GM18517 (cell line): ENCODE results near the gene ELMO1.

Source experiments
- ATAC-seq: cut with Tn5 transposase; IDR thresholded peaks from one replicate; pipeline ENCODE4 v1.9.1; 2021; ENCODE audit warnings: mild to moderate bottlenecking, moderate library complexity; ENCODE audit not compliant: unreplicated experiment

ELMO1 gene

GRCh38 chr7:37320140-37320847, 128.4 kb downstream of the ELMO1 start:
- ATAC-seq: no peak

DNA sequence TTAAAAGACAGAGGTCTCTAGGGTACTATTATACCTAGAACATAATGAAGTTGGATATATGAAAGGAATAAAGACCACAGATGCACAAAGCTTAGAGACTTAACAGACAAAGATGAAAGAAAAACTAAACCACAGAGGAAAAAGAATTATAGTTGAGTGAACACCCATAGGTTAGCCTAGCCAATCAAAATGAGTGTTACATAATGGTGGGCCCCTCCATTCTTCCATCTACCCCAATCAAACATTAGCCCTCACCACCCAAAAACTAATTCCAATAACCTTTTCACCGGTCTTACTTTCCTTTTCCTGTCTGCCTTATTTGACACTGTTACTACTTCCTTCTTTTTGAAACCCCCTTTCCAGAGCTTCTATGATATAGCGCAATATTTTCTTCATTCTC, 130.1 kb downstream of the ELMO1 start:
- ATAC-seq: no peak

- no peak for ATAC-seq
Observed at GRCh38 chr7:37315772-37316715, 132.6 kb downstream of the ELMO1 start.

DNA sequence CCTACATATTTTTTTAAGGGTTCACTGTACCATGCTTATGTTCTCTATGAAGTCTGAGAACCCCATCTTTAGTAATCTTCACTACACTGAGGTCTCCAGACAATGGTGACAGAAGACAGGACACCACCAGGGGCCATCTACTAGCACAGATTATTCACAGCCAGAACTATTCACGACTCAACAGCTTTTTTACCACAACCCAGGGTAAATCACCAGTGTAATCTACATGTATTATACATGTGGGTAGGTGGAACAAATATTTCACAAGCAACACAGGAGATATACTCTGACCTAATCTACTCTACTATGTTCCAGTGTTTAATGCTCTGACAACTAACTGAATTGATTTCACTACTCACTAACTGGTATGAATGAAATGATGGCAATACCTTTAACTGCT, 136.1 kb downstream of the ELMO1 start:
- no peak for ATAC-seq

GRCh38 chr7:37311355-37311754, 137.3 kb downstream of the ELMO1 start:
- ATAC-seq: no peak

- no peak for ATAC-seq
Observed at GRCh38 chr7:37310327-37311080, 138.2 kb downstream of the ELMO1 start.

DNA sequence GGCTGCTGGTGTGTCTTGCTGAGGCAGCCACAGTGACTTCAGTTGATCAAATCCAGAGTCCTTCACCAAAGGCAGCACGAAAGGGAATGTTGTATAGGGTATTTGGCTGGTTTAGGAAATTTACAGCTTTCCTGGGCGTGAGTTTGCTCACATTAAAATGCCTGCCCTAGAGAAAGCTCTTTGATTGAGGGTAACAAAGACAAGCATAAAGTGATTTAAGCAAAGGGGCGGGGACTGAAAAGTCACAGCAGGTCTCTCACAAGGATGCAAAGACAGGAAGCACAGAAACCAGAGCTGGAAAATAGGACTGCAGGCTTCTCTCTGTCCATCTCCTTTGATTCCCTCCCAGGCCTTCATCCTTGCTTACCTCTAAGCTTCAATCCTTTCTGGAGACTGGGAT, 139.2 kb downstream of the ELMO1 start:
- no peak for ATAC-seq

DNA sequence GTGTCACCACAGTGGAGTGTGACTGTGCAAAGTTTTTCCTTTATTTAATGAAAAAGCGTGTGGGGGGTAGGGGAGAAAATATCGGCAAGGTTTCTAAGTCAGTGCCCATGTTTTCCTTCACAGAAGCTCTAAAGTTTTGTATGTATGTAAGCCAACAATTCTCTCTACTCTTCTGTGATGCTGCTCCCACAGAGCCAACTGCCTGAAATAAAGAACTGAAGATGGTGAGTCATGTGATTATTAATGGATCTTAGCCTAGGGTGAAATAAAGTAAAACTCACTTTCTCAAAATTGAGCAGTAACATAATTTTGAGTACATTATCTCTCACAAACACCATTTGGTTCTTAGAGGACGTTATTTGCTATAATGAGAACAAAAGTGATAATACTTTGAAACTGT, 143.7 kb downstream of the ELMO1 start:
- no peak for ATAC-seq

DNA sequence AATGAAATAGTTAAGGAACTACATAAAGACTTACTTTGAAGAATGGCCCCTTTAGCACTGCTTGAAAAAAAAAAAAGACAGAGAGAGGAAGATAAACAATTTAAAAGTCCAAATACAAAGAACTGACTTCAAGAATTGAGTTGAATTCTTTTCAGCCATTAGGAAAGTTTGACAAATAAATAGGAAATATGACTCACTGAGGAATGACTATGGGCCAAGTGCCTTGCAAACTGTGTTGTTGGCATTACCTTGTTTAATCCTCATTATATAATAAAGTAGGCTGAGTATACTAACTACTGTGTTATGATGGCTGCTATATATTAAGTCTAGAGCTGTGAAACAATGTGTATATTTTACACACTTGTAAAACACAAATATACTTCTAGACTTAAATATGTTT, 151.1 kb downstream of the ELMO1 start:
- no peak for ATAC-seq

DNA sequence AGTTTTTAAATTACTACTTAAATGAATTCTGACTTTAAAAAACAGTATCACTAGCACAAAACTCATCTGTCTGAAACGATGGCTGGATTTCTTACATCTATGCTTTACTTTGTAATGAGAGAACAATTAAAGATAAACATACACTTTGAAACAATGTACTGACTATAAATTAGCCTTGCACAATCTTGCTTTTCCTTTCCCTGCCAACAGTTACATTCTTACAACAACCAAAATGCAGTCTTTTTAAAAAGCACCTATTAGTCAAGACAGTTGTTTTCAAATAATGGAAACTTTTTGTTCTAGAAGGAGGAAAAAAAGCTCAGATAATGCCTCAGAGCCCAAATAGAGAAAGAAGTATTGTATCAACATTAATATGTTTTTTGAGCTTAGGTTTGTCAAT, 153.3 kb downstream of the ELMO1 start:
- ATAC-seq: no peak

DNA sequence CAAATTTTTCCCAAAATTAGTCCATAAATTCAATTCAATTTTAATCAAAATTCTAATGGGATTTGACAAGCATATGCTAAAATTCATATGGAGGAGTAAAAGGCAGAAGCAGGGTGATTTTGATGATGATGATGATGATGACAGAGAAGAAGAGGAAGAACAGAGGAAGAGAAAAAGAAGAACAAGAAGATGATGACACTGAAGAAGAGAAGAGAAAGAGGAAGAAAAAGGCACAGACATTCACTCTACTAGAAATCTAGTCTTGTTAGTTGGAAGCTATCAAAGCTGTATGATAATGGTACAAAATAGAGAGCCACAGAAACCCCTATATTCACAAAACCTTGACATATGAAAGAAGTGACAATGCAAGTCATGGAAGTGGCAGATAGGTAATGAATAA, 157.9 kb downstream of the ELMO1 start:
- no peak for ATAC-seq

GRCh38 chr7:37289781-37290180, 158.9 kb downstream of the ELMO1 start:
- ATAC-seq: no peak

DNA sequence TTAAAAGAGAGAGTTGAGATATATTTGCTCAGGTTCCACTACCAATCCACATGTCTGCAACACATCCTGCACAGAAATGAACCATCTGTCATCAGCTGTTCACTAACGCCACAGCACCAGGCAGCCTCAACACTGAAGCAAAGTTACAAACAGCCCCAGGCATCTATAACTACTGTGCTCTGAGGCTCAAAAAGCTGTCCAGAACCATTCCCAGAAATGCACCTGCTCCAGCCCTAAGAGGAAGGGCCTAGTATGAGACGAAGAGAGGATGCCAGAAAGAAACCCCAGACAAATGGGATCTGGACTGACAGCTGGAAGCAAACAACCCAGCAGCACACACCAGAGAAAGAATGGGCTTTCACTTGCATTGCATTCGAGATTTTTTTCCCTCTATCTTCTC, 159.3 kb downstream of the ELMO1 start:
- ATAC-seq: no peak

GRCh38 chr7:37287131-37287855, 161.4 kb downstream of the ELMO1 start:
- peak; percentile 67 for ATAC-seq

DNA sequence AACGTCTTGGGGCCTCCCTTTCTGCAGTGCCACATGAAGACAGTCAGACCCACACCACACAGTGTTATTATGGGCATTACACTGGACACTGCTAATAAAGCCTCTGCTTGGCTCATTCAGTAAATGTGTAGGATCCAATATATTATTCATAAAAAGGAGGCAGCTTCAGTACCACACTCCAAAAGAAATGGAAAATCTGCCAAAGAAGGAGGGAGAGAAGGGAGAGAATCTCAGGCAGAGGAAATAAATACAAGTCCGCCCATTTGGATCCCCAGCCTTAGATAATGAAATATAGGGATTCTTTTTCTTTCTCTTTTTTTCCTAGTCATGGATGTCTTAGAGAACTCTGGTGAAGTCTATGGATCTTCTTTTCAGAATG, 162.2 kb downstream of the ELMO1 start:
- ATAC-seq: no peak

DNA sequence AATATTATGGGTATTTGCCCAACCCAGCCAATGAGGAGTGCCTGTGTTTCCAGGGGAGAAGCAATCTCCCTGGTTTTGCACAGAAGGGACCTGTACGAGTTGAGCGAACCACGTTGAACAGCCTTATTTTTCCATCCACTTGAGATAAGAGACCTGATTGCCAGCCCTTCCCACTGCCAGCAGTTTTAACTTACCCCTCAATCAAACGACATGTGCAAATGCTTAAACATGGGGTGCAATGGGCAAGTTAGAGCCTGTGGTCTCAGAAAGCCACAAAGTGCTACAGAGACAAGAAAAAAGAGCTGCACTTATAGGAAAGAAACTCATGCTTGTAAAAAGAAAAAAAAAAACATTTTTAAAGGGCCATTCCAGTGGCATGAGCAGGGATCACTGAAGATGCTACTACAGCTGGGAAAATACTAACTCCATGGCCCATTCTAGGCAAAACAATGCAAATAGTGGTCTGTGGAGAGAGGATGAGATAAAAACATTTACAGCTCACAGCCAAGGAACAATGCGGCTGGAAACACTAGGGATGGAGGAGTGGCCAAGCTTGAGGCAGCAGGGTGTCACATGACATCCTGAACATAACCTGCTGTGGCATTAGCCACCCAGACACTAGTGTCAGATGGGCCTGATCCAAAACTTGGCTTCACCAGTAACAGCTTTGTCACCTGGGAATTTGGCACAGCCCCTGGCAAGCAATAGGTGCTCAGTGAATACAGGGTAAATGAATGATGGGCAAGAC, 162.8 kb downstream of the ELMO1 start:
- ATAC-seq: no peak

- no peak for ATAC-seq
Observed at GRCh38 chr7:37284805-37285231, 163.8 kb downstream of the ELMO1 start.

GRCh38 chr7:37284285-37284684, 164.4 kb downstream of the ELMO1 start:
- no peak for ATAC-seq

DNA sequence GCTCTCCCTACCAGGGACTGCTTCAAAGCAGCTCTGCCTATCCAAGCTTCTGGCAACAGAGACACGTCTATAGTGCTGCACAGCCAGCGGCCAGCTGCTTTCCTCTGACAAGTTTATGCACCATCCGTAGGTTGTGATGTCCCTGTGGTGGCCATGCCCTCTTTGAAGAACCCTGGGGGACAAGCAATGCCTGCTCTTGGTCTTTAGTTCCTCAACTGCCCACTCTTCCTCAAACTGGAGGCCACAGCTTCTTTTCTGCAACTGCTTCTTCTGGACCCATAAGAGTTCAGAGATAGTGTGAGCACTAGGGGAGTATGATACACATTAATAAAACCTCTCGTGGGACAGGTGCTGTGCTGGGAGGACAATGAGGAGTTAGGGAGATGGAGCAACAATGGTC, 164.9 kb downstream of the ELMO1 start:
- no peak for ATAC-seq

DNA sequence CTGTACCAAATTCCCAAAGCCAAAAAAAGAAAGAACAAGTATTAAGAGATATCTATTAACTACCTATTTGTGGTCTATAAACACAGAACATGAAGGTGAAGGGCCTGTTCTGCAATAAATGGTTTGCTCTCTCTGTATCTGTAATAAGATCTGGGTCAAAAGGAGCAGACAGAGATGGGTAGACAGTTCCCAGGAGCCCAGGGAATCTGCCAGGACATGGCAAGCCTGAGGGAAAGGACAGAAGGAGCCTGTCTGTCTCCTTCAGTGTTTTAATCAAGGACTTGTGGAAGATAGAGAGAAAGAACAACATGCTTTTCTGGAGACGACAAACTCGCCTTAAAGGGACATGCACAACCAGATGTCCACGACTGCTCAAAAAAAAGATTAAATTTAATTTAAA, 165.7 kb downstream of the ELMO1 start:
- no peak for ATAC-seq
